ENCODE data around the gene PGLYRP4. TPM values are rescaled to one million over a fixed set of nuclear protein-coding genes. Genes with fewer than 3 reads are reported as not detected.

Gene PGLYRP4
- total RNA-seq, 1 donor from 2014 or later: not detected

DNA sequence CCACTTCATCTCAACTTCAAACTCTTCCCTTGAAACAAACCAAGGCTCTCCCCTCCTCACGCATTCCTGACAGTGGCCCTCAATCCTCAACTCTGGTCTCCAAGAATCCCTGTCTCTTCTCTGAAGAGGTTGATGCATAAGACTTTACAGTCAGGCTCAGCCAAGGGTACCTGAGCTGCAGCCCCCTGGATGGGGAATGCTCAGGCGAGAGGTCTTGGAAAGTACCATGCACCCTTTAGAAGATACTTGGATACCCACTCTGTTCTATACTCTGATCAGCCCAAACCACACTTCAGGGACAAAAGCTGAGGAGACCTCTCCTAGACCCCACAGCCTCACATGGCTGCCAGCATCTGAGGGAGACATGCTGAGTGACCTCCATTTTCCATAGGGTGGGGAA lies 35.4 kb downstream of the PGLYRP4 start:
- no peak for DNase-seq (ENCODE audit: low read depth)
- no peaks in the 10 kb centered on the region for H3K27me3 ChIP-seq (ENCODE audit: control insufficient read depth, insufficient read depth, low read length)
- no peak for FAIRE-seq
- no peaks in the 10 kb centered on the region for H3K36me3 ChIP-seq (ENCODE audit: control insufficient read depth, insufficient read depth, low read length)
- TF ChIP-seq, protein P1, sequence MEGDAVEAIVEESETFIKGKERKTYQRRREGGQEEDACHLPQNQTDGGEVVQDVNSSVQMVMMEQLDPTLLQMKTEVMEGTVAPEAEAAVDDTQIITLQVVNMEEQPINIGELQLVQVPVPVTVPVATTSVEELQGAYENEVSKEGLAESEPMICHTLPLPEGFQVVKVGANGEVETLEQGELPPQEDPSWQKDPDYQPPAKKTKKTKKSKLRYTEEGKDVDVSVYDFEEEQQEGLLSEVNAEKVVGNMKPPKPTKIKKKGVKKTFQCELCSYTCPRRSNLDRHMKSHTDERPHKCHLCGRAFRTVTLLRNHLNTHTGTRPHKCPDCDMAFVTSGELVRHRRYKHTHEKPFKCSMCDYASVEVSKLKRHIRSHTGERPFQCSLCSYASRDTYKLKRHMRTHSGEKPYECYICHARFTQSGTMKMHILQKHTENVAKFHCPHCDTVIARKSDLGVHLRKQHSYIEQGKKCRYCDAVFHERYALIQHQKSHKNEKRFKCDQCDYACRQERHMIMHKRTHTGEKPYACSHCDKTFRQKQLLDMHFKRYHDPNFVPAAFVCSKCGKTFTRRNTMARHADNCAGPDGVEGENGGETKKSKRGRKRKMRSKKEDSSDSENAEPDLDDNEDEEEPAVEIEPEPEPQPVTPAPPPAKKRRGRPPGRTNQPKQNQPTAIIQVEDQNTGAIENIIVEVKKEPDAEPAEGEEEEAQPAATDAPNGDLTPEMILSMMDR (IDR thresholded peaks at IDR 0.05; ENCODE audit: insufficient read depth, low read length, severe bottlenecking): no peak
- no peak overlapping the region for H3K4me3 ChIP-seq (ENCODE audit: low read depth, low read length)

DNA sequence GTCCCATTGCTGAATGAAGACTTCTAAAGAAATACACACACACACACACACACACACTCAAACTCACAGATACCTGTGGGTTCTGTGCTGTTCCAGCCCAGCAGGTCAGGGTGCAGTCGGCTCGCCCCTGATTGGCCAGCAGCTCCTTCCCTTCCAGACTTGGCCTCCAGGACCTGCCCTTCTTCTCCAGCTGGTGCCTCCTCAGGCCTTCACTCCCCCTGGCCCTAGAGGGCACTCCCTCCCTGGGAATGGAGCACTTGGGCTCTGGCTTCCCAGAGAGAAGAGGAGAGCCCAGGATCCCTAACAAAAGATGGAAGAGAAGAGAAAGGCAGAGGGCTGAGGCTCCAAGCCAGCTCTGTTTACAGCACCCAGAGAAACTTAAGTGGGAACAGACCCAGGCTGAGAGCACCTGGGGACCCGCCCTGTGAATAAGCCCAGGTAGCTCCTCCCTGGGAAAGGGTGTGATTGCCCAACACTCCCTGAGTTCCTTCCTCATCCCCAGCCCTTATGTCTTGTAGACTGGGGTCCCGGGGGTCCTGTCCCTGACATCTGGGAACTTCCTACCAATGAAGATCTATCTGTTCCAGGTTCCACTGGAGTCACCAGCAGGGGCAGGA lies 36.0 kb downstream of the PGLYRP4 start, which contains the start of gene PGLYRP3:
PGLYRP3 (minus strand) TSS at position 383 of the 617 bp plus-strand sequence. CDS start 2,287 bp downstream, outside the sequence.
- FAIRE-seq (peak; percentile 94), DNase-seq (ENCODE audit: low read depth) (peak; percentile 55)
- Histone ChIP-seq H3K36me3 (ENCODE audit: control insufficient read depth, insufficient read depth, low read length) (no peaks in the 10 kb centered on the region), H3K27me3 (ENCODE audit: control insufficient read depth, insufficient read depth, low read length) (no peaks in the 10 kb centered on the region), H3K4me3 (ENCODE audit: low read depth, low read length) (no peak within 1 kb of the TSS)
- TF ChIP-seq, protein P1 (IDR thresholded peaks at IDR 0.05; ENCODE audit: insufficient read depth, low read length, severe bottlenecking): no peak

DNA sequence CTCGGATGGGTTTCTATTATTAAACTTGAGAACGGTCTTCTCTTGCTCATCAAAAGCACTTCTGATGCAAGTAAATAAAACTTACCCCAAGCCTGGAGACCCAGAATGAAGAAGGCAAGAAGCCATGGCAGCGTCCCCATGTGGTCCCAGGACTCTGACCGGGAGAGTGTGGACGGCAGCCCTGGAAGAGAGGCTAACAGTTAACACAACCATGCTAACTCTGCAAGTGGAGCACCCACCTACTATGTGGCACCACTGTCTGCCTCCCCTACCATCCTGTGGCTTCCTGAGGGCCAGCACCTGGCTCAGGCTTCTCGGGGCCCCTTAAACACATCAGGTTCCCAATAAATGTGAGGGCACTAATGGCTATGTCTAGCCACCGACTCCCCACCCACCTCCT lies 38.1 kb downstream of the PGLYRP4 start:
- H3K4me3 ChIP-seq (ENCODE audit: low read depth, low read length): no peak overlapping the region
- no peaks in the 10 kb centered on the region for H3K27me3 ChIP-seq (ENCODE audit: control insufficient read depth, insufficient read depth, low read length)
- FAIRE-seq (no peak), DNase-seq (ENCODE audit: low read depth) (no peak)
- TF ChIP-seq, protein P1 (IDR thresholded peaks at IDR 0.05; ENCODE audit: insufficient read depth, low read length, severe bottlenecking): no peak
- H3K36me3 ChIP-seq (ENCODE audit: control insufficient read depth, insufficient read depth, low read length): no peaks in the 10 kb centered on the region

DNA sequence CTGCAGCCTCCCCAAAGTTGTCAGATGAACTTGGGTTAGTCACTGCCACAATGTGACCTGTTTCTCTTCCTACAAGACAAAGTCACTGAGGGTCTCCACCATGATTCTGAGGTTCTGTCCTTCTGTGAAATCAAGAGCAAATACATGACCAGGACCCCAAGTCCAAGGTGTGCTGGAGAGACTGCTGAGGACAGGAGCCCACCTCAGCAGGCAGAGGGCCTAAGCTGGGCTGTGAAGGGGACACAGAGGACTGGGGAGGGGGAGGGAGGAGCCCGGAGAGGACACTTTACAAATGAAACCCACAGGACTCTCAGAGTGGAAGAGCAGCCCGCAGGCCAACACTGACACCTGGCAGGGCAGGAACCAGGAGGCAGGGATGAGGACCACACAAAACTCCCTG lies 39.2 kb downstream of the PGLYRP4 start:
- Histone ChIP-seq H3K27me3 (ENCODE audit: control insufficient read depth, insufficient read depth, low read length) (no peaks in the 10 kb centered on the region), H3K4me3 (ENCODE audit: low read depth, low read length) (no peak overlapping the region), H3K36me3 (ENCODE audit: control insufficient read depth, insufficient read depth, low read length) (no peaks in the 10 kb centered on the region)
- TF ChIP-seq, protein P1 (IDR thresholded peaks at IDR 0.05; ENCODE audit: insufficient read depth, low read length, severe bottlenecking): no peak
- FAIRE-seq: no peak
- no peak for DNase-seq (ENCODE audit: low read depth)

DNA sequence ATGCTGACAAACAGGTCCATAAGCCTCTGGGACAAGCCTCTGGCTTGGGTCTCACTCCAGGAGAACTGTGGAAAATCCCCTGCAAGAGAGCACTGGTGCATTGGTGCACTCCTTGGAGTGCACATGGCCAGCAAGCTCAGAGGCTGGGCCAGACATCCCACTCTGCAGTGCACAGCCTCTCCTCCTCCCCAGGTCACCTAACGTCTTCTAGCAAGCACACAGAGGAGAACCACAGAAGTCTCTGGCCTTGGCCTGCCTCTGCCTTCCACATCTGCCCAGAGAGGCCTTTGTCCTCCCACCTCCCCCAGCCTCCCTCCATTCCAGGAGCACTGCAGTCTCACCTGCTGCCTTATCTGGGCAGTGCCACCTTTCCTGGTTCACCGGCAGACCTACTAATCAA lies 40.1 kb downstream of the PGLYRP4 start:
- no peaks in the 10 kb centered on the region for H3K36me3 ChIP-seq (ENCODE audit: control insufficient read depth, insufficient read depth, low read length)
- peaks cover 2% of the 10 kb centered on the region for H3K27me3 ChIP-seq (ENCODE audit: control insufficient read depth, insufficient read depth, low read length)
- FAIRE-seq (no peak), DNase-seq (ENCODE audit: low read depth) (no peak)
- TF ChIP-seq, protein P1 (IDR thresholded peaks at IDR 0.05; ENCODE audit: insufficient read depth, low read length, severe bottlenecking): no peak
- H3K4me3 ChIP-seq (ENCODE audit: low read depth, low read length): no peak overlapping the region

DNA sequence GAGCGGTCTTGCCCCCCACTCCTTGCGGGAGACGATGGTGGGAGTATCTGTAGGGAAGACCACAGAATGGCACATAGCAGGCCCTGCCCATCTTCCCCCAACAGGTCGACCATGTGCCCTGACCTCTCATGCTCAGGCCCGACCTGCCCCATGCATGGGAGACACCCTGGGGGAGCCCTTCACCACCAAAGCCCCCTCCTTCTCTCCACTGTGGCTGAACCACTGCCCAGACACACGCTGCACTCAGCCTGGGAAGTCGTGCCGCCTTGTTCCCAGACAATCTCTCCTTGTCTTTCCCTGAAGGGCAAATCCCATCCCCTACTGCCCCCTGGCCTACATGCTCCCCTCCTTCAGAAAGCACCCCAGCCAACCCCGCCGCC lies 41.4 kb downstream of the PGLYRP4 start:
- peaks cover 2% of the 10 kb centered on the region for H3K27me3 ChIP-seq (ENCODE audit: control insufficient read depth, insufficient read depth, low read length)
- DNase-seq (ENCODE audit: low read depth) (no peak), FAIRE-seq (no peak)
- TF ChIP-seq, protein P1 (IDR thresholded peaks at IDR 0.05; ENCODE audit: insufficient read depth, low read length, severe bottlenecking): no peak
- no peak overlapping the region for H3K4me3 ChIP-seq (ENCODE audit: low read depth, low read length)
- no peaks in the 10 kb centered on the region for H3K36me3 ChIP-seq (ENCODE audit: control insufficient read depth, insufficient read depth, low read length)
